ENCODE results near the gene ZNF280C.

Gene ZNF280C

DNA sequence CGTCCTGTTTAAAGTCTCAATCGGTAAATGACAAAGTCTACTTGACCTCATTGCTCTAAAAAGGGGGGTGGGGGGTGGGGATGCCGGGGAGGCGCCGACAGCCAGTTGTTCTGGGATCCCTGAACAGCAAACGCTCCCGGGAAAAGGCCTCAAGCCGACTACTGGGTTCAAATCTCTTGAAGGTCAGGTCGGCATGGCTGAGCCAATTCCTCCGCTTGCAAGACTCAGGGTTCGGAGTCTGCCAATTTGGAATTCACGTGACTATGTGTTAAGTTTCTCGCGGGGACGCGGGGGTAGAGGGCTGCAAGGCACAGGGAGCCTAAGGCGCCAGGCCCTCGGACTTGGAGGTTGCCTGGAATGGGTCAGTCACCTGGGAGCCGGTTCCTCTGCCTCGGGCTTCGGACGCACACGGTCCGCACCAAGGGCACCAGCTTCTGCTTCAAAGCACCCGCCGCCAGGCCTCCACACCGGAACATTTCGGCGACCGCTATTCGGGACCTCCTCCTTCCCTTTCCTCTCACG lies 103.5 kb downstream of the ZNF280C start:
- TF ChIP-seq, protein P1, sequence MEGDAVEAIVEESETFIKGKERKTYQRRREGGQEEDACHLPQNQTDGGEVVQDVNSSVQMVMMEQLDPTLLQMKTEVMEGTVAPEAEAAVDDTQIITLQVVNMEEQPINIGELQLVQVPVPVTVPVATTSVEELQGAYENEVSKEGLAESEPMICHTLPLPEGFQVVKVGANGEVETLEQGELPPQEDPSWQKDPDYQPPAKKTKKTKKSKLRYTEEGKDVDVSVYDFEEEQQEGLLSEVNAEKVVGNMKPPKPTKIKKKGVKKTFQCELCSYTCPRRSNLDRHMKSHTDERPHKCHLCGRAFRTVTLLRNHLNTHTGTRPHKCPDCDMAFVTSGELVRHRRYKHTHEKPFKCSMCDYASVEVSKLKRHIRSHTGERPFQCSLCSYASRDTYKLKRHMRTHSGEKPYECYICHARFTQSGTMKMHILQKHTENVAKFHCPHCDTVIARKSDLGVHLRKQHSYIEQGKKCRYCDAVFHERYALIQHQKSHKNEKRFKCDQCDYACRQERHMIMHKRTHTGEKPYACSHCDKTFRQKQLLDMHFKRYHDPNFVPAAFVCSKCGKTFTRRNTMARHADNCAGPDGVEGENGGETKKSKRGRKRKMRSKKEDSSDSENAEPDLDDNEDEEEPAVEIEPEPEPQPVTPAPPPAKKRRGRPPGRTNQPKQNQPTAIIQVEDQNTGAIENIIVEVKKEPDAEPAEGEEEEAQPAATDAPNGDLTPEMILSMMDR (conservative IDR thresholded peaks at IDR 0.05; ENCODE audit: low read length), result no peak

DNA sequence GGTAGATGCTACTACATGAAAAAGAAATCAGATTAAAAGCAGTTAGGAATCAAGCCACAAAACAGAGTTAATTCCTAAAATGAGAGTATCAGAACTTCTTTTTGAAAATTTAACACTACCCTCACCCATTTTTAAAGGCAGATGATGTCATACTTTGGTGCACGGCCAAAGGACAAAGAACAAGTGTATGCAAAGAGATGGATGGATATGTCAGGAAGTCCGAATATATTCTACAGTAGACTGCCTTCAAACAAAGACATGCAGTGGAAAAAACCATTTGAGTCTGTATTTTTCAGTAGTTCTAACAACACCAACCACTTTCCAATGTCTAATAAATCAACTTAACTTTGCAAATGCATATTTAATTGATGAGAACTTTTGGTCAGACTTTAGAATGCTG lies 105.3 kb downstream of the ZNF280C start:
- DNase-seq (ENCODE audit: low read depth), result no peak
- TF ChIP-seq, protein P1 (conservative IDR thresholded peaks at IDR 0.05; ENCODE audit: low read length), result no peak
- H3K4me3 ChIP-seq (ENCODE audit: low read length), result no peak overlapping the region

More for the DNA sequence above, 103.5 kb downstream of the ZNF280C start:
- H3K4me3 ChIP-seq (ENCODE audit: low read length), result peak overlapping the region; percentile 67
- DNase-seq (ENCODE audit: low read depth), result peak; percentile 47

DNA sequence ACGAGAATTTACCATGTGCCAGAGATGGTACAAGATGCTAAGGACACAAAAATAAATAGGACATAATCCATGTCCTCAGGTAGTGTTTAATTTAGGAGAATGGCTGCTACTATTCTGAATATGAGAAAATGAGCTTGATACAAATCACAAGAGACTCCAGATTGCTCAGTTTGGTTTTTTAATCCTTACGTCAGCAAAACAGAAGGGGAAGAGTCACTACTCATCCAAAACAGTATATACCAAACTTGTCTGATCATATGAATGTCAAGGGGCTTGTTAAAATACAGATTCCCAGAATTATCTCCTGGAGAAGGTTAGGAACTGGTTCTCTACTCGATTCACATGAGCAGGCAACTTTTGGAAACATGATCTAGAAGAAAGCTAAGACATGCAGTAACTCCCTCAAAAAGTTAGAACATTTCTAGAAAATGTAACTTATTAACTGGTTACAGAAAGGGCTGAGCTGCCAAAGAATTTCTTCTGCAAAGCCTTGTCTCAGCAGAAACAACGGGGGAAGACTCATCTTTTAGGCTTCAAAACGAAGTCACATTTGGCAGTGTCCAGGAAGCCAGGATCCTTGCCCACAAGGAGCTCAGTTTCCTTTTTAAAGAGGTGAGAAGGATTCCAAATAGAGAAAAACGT lies 106.5 kb downstream of the ZNF280C start:
- TF ChIP-seq, protein P1 (conservative IDR thresholded peaks at IDR 0.05; ENCODE audit: low read length), result no peak
- no peak overlapping the region for H3K4me3 ChIP-seq (ENCODE audit: low read length)
- DNase-seq (ENCODE audit: low read depth), result no peak

DNA sequence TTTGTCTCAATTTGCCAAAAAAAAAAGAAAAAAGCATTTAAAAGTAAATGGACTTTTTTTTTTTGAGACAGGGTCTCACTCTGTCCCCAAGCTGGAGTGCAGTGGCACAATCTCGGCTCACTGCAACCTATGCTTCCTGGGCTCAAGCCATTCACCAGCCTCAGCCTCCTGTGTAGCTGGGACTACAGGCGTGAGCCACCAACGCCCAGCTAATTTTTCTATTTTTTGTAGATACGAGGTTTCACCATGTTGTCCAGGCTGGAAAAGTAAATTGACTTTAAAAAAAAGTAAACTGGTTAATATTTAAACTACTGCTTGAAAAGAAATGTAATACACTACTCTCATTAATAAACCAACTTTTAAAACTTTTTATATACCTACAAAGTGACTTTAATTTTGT lies 108.9 kb downstream of the ZNF280C start:
- DNase-seq (ENCODE audit: low read depth), result no peak
- H3K4me3 ChIP-seq (ENCODE audit: low read length), result no peak overlapping the region
- TF ChIP-seq, protein P1 (conservative IDR thresholded peaks at IDR 0.05; ENCODE audit: low read length), result no peak

DNA sequence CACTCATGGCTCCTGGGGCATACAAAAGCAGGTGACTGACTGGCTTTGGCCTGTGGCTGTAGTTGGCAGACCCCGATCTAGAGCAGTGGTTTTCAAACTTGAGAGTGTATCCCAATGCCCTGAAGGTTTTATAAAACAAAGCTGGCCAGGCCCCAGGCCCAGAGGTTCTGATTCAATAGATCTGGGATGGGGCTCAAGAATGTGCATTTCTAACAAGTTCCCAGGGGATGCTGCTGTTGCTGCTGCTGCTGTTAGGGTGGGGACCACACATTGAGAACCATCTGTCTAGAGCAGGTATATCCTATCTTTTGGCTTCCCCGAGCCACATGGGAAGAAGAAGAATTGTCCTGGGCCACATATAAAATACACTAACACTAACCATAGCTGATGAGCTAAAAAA lies 110.4 kb downstream of the ZNF280C start:
- no peak overlapping the region for H3K4me3 ChIP-seq (ENCODE audit: low read length)
- TF ChIP-seq, protein P1 (conservative IDR thresholded peaks at IDR 0.05; ENCODE audit: low read length), result no peak
- DNase-seq (ENCODE audit: low read depth), result no peak

DNA sequence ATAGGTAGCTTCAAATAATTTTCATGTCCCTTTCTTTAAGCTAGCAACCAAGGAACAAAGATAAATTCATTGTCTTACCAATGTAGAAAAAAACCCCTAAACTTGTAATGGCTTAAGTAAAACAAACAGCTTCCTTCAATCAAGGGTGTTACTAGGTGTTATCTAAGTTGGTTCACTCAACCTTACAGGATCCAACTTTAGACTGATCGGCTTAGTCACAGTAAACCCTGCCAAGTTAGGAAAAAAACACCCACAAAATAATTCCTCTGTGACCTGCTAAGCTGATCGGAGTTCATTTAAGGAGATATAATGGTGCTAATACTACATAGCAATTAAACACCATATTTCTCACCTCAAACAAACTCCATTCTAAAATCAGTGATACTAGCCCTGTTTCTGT lies 113.1 kb downstream of the ZNF280C start:
- TF ChIP-seq, protein P1 (conservative IDR thresholded peaks at IDR 0.05; ENCODE audit: low read length), result no peak
- no peak overlapping the region for H3K4me3 ChIP-seq (ENCODE audit: low read length)
- DNase-seq (ENCODE audit: low read depth), result no peak
